ENCODE results near the gene NDUFS8. TPM values are rescaled to one million over a fixed set of nuclear protein-coding genes. Genes with fewer than 3 reads are reported as not detected.

Gene NDUFS8
- polyA plus RNA-seq, 1 donor from 2014 or later, result 169 TPM

DNA sequence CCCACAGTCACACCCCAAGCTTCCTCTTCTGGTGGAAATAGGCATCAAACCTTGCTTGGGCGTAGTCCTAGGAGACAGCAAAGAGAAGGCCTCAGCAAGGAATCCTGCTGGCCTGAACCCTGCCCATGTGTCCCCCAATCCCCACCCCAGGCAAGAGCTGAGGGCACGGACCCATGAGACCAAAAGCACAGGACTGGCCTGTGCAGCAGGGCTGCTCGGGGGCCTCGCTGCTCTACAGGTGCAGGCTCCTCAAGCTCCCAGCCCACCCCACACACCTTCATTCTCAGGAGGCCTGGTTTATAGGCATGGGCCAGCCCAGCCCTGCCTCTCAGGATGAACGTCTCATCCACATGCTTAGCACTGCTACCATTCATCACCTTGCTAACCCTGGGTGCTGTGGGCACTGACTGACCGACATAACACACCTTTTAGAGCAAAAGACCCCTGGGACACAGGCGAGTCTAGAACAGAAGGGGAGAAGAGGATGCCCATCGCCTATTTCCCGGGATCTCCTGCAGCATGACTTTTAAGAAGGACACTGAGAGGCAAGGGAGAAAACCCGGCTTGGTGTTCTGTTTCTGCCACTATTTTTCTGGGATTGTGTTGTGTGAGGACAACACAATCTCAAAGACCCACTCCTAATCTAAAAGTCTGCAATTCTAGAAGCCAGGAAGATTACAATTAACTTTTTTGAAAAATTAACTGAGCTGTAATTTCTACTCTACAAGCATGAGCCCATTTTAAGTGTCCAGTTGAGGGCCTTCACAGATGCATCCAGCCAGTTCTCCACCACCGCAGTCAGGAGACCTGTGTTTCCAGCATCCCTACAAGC is 23.7 kb downstream of the NDUFS8 start:
- no peak overlapping the region for H3K4me3 ChIP-seq (ENCODE audit: low read length)
- TF ChIP-seq TAF1 (IDR thresholded peaks at IDR 0.05; ENCODE audit: low read depth) (no peak), MXI1 (conservative IDR thresholded peaks at IDR 0.05; ENCODE audit: poor library complexity, severe bottlenecking) (no peak), SMC3 (conservative IDR thresholded peaks at IDR 0.05; ENCODE audit: poor library complexity) (no peak), POLR2AphosphoS5 (IDR thresholded peaks at IDR 0.05) (no peak), EP300 (conservative IDR thresholded peaks at IDR 0.05; ENCODE audit: poor library complexity, severe bottlenecking) (no peak), EZH2 (IDR thresholded peaks at IDR 0.05; ENCODE audit: borderline replicate concordance, insufficient read depth, low read length, poor library complexity, severe bottlenecking) (no peak), RAD21 (conservative IDR thresholded peaks at IDR 0.05) (no peak)
- TF ChIP-seq, protein P1, sequence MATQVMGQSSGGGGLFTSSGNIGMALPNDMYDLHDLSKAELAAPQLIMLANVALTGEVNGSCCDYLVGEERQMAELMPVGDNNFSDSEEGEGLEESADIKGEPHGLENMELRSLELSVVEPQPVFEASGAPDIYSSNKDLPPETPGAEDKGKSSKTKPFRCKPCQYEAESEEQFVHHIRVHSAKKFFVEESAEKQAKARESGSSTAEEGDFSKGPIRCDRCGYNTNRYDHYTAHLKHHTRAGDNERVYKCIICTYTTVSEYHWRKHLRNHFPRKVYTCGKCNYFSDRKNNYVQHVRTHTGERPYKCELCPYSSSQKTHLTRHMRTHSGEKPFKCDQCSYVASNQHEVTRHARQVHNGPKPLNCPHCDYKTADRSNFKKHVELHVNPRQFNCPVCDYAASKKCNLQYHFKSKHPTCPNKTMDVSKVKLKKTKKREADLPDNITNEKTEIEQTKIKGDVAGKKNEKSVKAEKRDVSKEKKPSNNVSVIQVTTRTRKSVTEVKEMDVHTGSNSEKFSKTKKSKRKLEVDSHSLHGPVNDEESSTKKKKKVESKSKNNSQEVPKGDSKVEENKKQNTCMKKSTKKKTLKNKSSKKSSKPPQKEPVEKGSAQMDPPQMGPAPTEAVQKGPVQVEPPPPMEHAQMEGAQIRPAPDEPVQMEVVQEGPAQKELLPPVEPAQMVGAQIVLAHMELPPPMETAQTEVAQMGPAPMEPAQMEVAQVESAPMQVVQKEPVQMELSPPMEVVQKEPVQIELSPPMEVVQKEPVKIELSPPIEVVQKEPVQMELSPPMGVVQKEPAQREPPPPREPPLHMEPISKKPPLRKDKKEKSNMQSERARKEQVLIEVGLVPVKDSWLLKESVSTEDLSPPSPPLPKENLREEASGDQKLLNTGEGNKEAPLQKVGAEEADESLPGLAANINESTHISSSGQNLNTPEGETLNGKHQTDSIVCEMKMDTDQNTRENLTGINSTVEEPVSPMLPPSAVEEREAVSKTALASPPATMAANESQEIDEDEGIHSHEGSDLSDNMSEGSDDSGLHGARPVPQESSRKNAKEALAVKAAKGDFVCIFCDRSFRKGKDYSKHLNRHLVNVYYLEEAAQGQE (IDR thresholded peaks at IDR 0.05; ENCODE audit: borderline replicate concordance), result no peak
- TF ChIP-seq, protein P2, sequence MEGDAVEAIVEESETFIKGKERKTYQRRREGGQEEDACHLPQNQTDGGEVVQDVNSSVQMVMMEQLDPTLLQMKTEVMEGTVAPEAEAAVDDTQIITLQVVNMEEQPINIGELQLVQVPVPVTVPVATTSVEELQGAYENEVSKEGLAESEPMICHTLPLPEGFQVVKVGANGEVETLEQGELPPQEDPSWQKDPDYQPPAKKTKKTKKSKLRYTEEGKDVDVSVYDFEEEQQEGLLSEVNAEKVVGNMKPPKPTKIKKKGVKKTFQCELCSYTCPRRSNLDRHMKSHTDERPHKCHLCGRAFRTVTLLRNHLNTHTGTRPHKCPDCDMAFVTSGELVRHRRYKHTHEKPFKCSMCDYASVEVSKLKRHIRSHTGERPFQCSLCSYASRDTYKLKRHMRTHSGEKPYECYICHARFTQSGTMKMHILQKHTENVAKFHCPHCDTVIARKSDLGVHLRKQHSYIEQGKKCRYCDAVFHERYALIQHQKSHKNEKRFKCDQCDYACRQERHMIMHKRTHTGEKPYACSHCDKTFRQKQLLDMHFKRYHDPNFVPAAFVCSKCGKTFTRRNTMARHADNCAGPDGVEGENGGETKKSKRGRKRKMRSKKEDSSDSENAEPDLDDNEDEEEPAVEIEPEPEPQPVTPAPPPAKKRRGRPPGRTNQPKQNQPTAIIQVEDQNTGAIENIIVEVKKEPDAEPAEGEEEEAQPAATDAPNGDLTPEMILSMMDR (IDR thresholded peaks at IDR 0.05; ENCODE audit: poor library complexity, severe bottlenecking), result no peak
- no peaks in the 10 kb centered on the region for H3K9me3 ChIP-seq (ENCODE audit: low read length)
- no peaks in the 10 kb centered on the region for H4K20me1 ChIP-seq (ENCODE audit: insufficient read depth)
- no peak overlapping the region for H3K9ac ChIP-seq (ENCODE audit: low read length)
- no peak overlapping the region for H2AFZ ChIP-seq (ENCODE audit: low read depth, low read length)
- no peaks in the 10 kb centered on the region for H3K36me3 ChIP-seq (ENCODE audit: insufficient read depth, low read length)
- no peaks in the 10 kb centered on the region for H3F3A ChIP-seq (ENCODE audit: insufficient read depth, low read length, poor library complexity, severe bottlenecking)
- no peak overlapping the region for H3K4me2 ChIP-seq (ENCODE audit: low read length)
- no peaks in the 10 kb centered on the region for H3K79me2 ChIP-seq (replicated peaks; ENCODE audit: insufficient read depth, low read length)
- H3K27ac ChIP-seq (ENCODE audit: low read length), result peak overlapping the region; percentile 14
- H3K27me3 ChIP-seq (ENCODE audit: insufficient read depth, low read depth, low read length), result no peaks in the 10 kb centered on the region
- no peaks in the 10 kb centered on the region for H3K9me2 ChIP-seq (ENCODE audit: insufficient read depth, low read length)

DNA sequence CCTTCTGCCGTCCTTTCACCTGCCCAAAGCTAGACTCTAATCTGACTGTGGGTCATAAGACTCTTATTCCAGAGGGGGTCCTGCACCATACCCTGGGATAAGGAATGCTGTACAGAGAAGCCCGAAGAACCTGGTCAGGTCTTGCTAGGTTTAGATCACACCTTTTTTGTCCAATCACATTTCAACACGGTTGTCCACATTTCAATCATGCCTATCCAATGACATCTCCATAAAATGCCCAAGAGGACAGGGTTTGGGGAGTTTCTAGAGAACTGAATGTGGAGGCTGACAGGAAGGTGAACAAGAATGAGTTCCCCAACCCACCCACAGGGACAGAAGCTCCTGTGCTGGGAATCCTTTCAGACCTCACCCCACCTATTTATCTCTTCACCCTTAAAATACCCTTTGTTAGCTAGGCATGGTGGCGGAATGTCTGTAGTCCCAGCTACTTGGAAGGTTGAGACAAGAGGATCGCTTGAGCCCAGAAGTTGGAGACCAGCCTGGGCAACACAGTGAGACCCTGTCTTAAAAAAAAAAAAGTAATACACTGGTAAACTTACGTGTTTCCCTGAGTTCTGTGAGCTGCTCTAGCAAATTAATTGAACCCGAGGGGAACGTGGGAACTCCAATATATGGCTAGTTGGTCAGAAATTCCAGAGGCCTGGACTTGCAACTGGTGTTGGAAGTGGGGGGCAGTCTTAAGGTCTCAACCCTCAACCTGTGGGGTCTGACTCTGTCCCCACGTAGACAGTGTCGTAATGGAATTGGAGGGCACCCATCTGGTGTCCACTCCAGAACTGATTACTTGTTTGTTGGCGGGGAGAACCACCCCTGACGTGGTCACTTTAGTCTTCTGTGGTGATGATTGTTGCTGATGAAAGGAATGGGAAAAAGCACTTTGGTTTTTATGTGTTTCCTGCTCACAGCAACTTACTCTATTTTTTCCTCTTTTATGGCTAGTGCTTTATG is 26.1 kb downstream of the NDUFS8 start:
- Histone ChIP-seq H3K27ac (ENCODE audit: low read length) (no peak overlapping the region), H3K9me3 (ENCODE audit: low read length) (no peaks in the 10 kb centered on the region), H3K36me3 (ENCODE audit: insufficient read depth, low read length) (no peaks in the 10 kb centered on the region)

More for the DNA sequence above, 26.1 kb downstream of the NDUFS8 start:
- Histone ChIP-seq H3K9me2 (ENCODE audit: insufficient read depth, low read length) (no peaks in the 10 kb centered on the region), H3K4me2 (ENCODE audit: low read length) (no peak overlapping the region), H3K27me3 (ENCODE audit: insufficient read depth, low read depth, low read length) (no peaks in the 10 kb centered on the region), H2AFZ (ENCODE audit: low read depth, low read length) (no peak overlapping the region), H3K9ac (ENCODE audit: low read length) (no peak overlapping the region), H3K79me2 (replicated peaks; ENCODE audit: insufficient read depth, low read length) (no peaks in the 10 kb centered on the region), H4K20me1 (ENCODE audit: insufficient read depth) (no peaks in the 10 kb centered on the region), H3K4me3 (ENCODE audit: low read length) (no peak overlapping the region), H3F3A (ENCODE audit: insufficient read depth, low read length, poor library complexity, severe bottlenecking) (no peaks in the 10 kb centered on the region)
- TF ChIP-seq, protein P2 (IDR thresholded peaks at IDR 0.05; ENCODE audit: poor library complexity, severe bottlenecking), result no peak
- TF ChIP-seq, protein P1 (IDR thresholded peaks at IDR 0.05; ENCODE audit: borderline replicate concordance), result no peak
- no peak for TF ChIP-seq POLR2AphosphoS5 (IDR thresholded peaks at IDR 0.05)
- TF ChIP-seq TAF1 (IDR thresholded peaks at IDR 0.05; ENCODE audit: low read depth), result no peak
- TF ChIP-seq SMC3 (conservative IDR thresholded peaks at IDR 0.05; ENCODE audit: poor library complexity), result no peak
- no peak for TF ChIP-seq MXI1 (conservative IDR thresholded peaks at IDR 0.05; ENCODE audit: poor library complexity, severe bottlenecking)
- no peak for TF ChIP-seq RAD21 (conservative IDR thresholded peaks at IDR 0.05)

Data from neural cell (in vitro differentiated cells).